ENCODE measurements around the gene NCL. TPM values are rescaled to one million over a fixed set of nuclear protein-coding genes. Genes with fewer than 3 reads are reported as not detected.
"Not testable (repeated sequence)": the region's sequence is repeated elsewhere in the genome, so short reads cannot be mapped to it uniquely, and the experiment has no call there.

Gene NCL
- polyA plus RNA-seq, 3 donors = 972 to 1,146 (median 1,054) TPM

GRCh38 chr2:231450548-231450989 is 13.7 kb downstream of the NCL start:
- DNase-seq = no peak

- DNase-seq = no peak
Measured at GRCh38 chr2:231449503-231450054, 14.7 kb downstream of the NCL start.

GRCh38 chr2:231436957-231437356 is 27.3 kb downstream of the NCL start:
- no peak for DNase-seq

DNA sequence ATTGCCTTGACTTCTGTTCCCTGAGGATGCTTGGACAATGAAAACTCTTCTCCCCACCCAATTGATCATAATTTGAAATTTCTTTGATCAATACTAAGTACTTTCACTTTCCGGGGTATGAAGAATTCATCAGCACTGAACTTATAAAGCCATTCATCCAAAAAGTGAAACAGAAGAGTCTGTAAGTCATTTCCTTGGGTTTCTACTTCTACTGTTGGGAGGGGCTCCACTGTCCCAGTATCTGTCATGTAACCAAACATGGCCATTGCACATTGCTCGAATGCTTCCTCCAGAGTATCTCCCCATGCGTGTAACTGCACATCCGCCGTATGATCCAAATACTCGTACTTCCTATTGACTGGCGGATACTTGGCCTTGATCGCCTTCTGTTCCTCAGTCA is 30.3 kb downstream of the NCL start:
- DNase-seq = no peak

GRCh38 chr2:231431606-231432005 is 32.7 kb downstream of the NCL start:
- no peak for DNase-seq

- not testable (repeated sequence) for DNase-seq
Measured at GRCh38 chr2:231430437-231430836, 33.8 kb downstream of the NCL start.

- no peak for DNase-seq
Measured at GRCh38 chr2:231429901-231430300, 34.4 kb downstream of the NCL start.

DNA sequence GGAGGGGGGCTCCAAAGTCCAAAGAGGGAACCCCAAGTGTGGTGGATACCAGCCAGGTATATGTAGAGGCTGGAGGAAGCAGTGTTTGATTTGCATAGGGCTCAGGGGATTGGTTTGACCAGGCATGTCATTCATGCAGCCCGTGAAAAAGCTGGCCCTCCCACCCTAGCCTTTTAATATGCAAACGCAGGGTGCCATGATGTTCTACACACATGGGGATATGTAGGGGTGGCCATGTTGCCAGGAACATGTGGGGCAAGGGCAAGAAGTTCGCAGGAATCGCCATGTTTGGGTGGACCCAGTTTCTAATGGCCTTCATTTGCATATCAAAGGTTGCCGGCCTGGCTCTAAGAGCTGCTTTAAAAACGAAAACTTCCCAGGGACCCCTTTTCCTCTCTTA is 35.1 kb downstream of the NCL start:
- DNase-seq = no peak

DNA sequence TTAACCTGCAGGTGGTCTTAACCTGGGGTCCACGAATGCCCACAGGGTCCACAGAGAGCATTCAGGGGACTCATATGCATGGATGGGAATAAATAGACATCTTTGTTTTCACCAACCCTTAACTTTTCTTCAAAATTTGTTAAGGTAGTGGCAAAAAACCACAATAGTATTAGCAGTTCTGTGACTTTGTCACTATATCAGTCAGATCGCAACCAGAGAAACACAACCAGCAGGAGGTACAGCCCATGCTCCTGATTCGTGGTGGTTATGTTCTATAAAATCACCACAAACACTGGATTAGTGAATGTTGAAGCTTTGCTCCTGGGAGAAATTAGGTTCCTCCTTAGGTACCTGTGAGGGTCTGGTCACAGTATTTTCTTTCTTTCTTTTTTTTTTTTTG is 37.2 kb downstream of the NCL start:
- no peak for DNase-seq

DNA sequence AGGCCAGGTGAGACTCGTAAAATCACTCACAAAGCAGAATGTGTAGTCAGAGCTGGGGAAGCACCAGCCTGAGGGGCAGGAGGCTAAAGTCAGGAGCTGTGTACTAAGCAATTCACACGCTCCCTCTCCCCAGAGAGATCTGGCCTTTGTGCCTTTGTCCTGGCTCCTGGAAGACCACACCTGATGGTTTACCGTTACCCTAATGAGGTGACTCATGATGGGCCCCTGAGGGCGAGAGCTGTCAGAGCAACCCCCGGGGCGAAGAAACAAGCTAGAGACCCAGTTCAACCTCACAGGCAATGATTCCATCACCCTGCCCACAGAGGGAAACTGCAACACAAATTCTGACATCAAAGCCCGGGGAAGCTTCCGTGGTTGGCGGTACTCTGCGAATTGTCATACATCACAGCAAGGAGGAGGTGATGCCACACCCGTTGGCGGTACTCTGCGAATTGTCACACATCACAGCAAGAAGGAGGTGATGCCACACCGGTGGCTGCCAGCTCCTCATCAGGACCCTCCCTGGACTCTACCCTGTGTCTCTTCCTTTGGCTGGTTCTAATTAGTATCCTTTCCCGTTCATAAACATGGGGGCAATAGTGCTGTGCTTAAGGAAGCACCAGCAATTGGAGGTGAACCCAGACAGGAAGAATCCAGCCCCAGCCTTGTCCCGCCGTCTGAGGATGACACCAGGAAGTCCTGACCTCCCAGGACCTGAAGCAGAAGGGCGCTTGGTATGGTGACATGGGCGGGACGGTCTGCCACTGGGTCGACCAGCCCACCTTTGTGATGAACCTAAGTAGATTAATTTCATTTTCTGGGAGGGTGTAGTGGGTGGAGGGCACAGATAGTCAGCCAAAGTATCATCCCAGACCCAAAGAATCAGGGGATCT is 38.2 kb downstream of the NCL start:
- DNase-seq = no peak

DNA sequence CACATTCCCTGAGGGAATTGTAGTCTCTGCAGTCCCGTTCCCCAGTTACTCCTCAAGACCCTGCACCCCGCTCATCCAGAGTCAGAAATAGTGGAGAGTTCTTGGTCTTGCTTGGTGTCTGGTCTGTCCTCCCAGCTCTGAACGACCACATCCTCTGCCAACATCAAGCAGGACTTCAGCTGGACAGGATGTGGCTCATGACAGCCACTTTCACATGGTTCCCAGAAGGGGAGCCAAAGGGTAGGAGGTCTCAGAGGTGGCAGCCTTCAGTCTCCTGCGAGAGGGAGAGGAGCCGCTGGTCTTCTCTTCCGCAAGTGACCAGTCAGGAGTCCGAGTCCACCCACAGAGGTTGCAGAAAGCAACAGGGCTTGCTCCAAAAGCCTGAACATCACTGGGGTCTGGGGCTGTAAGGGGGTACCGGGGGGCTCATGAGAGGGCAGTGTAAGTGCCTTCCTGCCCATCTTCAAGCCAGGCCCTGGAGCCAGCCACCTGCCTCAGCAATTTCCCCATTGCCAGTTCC is 38.9 kb downstream of the NCL start:
- no peak for DNase-seq

DNA sequence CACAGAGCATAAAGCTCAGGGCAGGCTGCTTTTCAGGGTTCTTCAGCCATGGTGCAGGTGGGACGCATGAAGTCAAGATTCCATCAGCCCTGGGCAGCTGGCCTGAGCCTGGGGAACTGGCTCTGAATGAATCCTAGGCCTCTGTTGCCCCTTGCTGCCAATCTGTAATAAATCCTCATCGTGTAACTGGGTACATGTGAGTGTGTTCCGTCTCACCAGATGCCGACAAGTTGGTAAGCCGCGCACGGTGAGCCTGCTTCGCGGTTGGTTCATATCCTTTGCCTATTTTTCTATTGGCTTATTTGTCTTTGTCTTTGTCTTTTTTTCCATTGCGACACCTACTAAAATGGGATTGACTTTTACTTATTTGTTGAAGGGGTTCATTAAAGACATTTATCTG is 41.1 kb downstream of the NCL start:
- DNase-seq = no peak

DNA sequence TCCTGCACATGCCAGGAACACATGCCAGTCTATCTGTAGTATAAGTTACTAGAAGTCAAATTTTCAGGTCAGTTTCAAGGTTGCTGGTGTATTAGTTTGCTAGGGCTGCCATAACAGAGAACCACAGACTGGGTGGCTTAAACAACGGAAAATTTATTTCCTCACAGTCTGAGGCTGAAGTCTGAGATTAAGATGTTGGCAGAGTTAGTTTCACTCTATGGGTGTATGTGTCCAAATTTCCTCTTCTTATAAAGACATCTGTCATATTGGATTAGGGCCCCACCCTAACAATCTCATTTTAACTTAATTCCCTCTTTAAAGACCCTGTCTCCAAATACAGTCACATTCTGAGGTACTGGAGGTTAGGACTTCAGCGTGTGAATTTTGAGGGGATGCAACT is 42.2 kb downstream of the NCL start:
- DNase-seq = no peak

GRCh38 chr2:231421051-231421580 is 43.2 kb downstream of the NCL start:
- DNase-seq = no peak

- DNase-seq = no peak
Measured at GRCh38 chr2:231418820-231419640, 45.3 kb downstream of the NCL start.

- DNase-seq = no peak
Measured at GRCh38 chr2:231415029-231415428, 49.3 kb downstream of the NCL start.

GRCh38 chr2:231413921-231414476 is 50.3 kb downstream of the NCL start:
- DNase-seq = no peak

DNA sequence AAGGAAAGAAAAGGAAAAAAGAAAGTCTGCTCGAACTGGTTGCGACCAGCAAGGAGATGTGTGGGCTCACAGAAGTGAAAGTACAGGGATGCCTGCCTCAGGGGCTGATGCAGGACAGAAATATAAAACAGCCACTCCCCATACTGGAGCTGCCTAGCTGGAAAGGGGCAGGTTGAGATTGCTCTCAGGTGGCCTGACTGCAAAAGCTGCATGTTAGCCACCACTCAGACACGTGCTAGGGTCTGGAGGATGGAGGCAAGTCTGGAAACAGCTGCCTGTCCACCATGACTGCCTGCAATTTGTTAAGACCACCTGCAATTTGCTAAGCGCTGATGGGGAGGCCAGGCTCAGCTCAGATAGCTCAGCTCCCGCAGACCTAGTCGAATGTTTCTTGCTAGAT is 50.8 kb downstream of the NCL start:
- no peak for DNase-seq

GRCh38 chr2:231412618-231412963 is 51.7 kb downstream of the NCL start:
- DNase-seq = no peak

DNA sequence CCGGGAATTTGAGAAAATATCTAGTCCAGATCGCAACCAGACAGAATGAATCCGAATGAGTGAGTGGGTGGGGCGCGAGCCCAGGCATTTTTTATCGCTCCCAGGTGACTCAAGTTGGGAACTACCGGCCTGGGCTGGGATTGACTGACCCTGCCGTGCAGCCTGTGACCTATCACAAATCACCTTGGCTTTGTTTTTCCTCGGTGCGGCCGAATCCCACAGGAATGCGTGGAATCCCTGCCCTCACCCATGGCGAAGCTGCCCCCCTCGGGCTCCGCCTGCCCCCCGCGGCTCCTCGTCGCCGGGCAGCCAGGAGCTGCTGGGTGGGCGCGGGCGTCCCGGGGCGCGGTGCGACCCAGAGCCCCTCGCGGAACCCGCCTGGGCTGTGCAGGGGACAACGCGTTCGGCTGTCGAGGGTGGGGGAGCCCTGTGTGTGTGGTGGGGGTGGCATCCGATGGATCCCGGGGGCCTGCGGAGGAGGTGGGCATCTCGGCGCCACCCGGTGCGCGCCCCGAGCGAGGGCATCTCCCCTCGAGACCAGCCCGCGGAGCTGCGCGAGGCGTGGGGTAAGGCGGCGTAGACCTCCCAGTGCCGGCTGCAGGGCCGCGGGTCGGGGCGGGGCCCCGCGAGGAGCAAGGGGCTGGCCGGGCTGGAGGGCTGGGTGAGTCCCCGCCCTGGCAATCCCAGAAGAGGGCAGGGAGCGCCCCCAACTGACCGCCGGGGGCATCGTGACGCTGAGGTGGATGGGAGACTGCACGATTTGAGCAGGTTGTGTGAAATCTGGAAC is 52.3 kb downstream of the NCL start:
- DNase-seq = peak; percentile 82

DNA sequence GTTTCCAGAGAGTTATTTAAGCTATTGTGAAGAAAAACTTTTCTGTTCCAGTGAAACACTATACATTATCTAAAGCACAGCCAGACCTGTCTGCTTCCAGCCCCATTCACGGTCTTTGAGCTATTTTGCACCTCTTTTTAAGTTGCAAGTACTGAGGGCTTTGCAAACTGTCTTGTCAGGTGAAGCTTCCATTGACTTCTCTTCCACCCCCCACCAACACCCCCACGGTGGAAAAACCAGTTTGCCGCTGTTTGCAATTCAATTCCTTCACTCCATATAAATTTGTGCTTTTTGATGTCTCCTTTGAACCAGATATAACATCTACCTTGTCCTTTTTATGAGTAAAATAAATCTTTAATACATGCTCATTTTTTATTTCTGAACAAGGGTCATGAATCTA is 53.0 kb downstream of the NCL start:
- no peak for DNase-seq

Measured in renal pelvis (tissue), 4 donors.